Umbilical cord (tissue), 2 donors: ENCODE data around the gene OAF. TPM values are rescaled to one million over a fixed set of nuclear protein-coding genes. Genes with fewer than 3 reads are reported as not detected.
"Not testable (repeated sequence)": the region's sequence is repeated elsewhere in the genome, so short reads cannot be mapped to it uniquely, and the experiment has no call there.

Source experiments
- DNase-seq: peaks from one replicate; pipeline ENCODE4 v3.0.0-alpha.2; 2015; ENCODE audit warnings: low spot score
- total RNA-seq: library from RNA; depleted of rRNA; stranded (reverse); fragments of >200 nt; gene quantifications from one replicate; pipeline ENCODE4 v1.2.3, GENCODE V29; 2014; ENCODE audit warnings: low replicate concordance; ENCODE audit not compliant: insufficient read depth

The OAF gene
- total RNA-seq, 1 donor from 2014 or later: 20.7 TPM

DNA sequence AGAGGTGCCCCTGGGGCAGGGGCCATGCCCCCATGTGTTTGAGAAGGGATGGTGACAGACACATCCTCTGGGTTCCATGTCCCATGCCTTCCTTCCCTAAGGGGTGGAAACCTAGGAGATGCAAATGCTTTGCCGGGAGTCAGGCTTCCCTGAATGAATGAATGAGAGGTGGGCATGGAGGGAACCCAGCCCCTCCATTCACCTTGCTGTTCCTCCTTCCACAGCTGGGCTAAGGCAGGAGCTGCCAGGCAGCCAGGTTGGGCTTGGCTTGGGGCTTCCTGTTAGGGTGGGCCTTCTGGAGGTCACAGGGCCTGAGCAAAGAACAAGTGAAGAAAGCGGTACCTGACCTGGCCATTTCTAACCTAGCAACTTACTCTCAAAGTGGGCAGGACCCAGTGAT, 30.0 kb downstream of the OAF start:
- DNase-seq: no peak

DNA sequence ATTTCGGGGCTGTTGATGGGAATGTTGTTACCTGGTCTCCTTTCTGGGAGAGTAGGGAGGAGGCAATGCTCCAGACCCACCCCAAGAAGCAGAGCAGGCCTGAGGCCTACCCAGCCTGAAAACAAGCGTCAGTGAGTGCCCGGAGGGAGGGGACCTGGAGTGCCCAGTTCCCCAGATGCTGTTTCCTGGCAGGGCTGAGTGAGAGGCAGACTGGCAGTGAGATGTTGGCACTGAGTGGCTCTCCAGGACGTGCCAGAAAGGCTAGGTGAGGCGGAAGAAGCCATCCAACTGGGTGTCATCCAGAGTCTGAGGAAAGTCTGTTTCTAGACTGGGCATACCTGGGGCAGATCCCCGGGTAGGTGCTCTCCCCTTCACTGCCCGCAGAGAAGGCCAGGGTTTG, 30.4 kb downstream of the OAF start:
- DNase-seq: no peak

DNA sequence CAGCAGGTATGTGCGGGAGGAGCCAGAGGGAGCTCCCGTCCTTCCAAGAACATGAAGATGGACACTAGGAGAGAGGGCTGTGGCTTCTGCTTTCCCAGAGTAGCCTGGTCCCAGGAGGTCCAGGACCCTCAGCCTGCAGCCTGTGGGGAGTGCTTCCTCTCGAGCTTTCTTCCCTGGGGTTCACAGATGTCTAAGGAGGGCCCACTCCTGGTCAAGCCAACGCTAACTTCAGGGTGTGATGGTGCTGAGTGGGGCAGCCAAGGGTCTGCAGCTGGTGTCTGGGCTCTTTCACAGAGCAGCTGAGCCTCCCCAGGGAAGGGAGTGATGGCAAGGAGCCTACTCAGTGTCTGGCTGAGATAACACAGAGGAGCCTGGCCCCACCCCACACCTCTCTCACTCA, 32.4 kb downstream of the OAF start:
- DNase-seq: no peak

DNA sequence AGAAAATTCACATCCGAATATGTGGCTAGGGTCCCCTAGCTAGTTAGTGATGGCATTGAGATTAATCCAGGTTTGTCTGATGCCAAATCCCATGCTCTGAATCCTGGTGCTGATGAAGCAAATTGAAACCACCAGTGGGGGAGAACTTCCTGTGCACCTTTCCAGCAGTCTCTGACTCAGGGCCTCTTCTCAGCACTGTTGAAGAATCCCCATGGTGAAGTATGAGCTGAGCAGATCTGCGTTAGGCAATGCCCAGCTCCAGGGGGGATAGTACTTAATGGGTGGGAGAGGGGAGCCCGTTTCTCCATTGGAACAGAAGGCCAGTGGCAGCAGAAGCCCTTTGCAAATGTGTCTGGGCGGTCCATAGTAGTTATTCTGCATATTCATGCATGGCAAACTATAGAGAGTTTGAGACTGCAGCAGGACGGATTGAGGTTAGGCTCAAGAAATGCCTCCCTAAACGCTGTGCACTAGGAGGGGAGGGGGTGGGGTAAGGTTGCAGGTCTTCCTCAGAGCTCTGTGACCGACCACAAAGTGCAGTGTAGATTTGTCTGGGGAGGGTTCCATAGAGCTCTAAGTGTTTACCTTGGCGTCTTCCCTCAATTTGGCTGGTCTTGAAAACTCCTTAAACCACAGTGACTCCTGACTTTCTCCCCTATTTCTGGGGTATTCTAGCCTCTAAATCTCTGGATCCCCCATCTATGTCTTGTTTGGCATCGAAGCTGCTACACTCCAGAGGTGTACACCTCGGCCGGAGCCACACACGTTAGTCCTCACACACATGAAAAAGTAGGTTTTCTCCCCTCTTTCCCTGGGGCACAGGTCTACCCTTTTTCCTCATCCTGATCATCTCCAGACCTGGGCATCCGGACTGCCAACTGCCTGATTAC, 33.9 kb downstream of the OAF start:
- DNase-seq: no peak

DNA sequence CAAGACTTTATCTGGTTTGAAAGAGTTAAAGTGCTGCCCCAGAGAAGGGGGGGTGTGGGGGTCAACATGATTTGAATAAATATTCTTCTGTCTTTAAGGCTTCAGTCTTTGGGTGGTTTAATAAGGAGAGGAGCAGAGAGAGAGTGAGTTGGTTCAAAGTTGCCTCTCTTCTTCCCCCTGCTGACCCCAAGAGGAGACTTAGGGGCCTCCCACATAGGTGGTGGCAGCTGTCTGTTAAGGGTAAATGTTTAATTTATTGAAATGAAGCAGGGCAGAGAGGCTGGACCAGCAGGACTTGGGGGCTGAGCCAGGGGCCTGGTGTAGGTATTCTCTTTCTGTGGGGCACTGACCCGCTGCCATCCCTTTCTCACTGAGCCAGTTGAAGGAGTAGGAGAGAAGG, 34.6 kb downstream of the OAF start:
- no peak for DNase-seq

DNA sequence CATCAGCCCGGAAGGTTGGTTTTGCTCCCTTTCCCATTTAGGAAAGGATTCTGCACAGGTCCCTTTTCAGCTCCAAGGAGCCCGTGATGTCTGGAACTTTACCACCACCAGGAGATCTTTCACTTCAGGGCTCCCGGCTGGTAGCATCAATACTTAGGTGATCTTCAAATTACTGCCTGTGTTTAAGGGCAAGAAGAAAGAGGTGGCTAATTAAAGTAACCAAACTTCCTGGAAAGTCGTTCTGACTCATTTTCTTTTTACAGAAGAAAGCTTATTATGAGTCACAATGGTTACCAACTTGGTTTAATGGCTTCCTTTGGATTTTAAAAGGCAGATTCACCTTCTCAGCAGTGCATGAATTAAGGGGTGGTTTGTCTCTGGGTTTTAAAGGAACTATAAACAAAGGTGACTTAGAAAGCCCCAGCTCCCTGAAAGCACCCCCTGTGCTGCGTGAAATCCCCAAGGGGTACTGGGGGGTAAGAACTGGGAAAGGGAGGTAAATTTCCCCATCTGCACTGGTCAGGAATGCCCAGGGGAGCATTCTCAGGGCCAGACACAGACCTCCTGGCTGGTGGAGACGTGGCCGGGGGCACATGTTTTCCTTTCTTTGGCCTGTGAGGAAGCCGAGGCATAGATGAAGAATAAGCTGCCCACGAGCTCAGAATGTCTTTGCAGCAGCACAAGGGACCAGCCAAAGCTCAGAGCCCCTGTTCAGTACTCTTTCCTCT, 37.9 kb downstream of the OAF start:
- DNase-seq: no peak

DNA sequence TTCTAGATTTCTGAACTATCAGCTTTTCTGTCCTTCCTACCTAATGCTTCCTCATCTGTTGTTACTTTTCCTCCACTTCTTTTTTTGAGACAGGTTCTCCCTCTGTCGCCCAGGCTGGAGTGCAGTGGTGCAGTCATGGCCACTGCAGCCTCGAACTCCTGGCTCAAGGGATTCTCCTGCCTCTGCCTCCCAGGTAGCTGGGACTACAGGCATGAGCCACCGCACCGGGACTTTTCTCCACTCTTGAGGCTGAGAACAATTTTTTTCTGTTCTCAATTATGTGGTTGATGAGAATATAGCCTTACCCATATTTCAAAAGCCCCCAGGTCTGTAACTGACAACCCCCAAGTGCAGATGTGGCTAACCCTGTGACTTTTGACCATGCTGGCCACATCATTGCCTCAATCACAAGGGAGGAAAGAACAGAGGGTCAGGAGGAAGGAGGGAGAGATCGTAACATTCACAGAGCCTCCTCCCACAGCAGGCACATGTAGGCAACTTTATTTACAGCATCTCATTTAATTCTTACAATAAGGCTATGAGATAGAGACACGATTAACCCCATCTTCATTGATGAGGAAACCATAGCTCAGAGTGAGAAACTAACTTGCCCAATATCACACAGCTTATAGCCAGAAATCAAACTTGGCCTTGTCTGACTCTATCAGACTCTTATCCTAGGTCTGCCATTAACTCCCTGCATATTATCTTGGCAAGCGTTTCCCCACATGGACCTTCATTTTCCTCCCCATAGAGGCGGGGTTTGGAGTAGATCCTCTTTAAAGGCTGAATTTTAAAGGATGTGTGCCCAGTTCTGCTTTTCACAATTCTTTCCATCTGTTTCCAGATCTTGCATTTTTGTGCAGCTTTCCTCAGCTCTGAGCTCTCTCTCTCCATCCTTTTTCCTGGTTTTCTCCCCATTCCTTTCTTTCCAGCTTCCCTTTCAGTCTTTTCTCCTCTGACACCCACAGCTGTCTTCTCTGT, 38.7 kb downstream of the OAF start:
- DNase-seq: no peak

DNA sequence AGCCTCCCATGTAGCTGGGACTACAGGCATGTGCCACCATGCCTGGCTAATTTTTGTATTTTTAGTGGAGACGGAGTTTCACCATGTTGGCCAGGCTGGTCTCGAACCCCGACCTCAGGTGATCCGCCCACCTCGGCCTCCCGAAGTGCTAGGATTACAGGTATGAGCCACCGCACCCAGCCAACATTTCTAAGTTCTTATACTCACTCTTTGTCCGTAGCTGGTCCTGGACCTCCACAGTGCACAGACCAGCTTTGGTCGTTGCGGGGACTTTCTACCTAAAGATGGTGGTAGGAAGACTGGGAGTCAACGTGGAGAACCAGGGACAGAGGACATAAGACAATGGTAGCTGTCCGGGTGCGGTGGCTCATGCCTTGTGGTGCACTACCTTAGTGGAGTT, 42.5 kb downstream of the OAF start:
- not testable (repeated sequence) for DNase-seq

DNA sequence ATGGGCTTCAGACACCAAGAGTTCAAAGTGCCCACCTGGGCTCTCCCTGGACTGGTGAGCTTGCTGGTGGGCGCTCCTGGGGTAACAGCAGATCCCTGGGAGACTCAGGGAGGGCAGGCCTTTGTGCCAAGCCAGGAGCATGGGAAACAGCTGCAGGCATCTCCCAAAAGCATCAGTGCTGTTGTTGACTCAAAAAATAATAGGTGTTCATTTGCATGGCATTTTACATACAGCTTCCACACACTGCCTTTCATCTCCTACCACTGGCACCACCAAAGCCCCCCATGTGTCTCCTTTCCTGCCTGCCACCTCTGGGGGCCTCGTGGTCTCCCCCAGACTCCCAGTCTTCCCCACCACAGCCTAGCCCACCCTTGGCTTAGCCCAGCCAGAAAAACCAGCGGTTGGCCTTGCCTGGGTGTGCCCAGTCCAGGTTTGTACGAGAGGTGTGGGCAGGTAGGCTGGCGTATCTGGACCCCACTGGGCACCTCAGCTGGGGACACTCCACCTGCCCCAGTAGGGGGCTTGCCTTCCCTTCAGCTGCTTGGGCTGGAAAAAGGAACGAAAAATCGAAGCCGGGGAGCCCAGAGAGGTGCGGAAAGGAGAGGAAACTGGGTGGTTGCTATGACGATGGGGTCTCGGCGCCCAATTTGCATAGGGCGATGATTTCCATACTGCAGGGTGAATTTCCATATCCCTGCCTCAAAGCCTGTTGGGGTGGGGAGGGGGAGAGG, 44.1 kb downstream of the OAF start:
- DNase-seq: no peak

DNA sequence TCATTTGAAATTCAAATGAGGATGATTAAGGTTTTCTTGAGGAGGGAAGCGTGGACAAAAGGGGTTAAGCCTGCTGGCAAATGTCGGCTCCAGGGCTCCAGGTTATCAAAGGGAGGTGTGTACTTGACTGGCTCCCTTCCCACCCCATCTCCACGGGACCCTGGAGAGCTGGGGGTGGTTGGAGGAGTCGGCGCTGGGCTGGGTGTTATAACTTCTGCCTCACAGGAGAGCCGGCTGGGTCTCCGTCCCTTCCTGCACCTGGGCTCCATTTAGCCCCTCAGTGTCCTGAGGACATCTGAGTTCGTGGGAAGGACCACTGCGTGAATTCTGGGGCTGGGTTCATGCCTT, 44.7 kb downstream of the OAF start:
- DNase-seq: no peak

DNA sequence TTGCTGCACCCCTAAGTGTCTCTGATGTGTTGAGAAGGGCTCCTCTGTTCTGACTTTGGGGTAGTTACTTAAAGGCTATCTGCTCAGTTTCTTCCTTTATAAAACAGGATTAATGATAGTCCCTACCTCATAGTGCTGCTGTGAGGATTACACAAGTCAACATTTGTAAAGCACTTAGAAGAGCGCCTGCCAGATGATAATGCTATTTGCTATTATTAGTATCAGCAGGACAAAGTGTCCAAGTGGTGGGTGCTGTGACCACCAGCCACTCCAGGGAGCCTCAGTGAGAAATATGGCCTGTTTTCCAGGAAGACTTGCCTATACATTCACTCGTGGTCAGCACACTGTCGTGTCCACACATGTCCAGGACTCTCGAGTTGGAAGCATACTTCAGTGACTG, 45.3 kb downstream of the OAF start:
- DNase-seq: no peak

DNA sequence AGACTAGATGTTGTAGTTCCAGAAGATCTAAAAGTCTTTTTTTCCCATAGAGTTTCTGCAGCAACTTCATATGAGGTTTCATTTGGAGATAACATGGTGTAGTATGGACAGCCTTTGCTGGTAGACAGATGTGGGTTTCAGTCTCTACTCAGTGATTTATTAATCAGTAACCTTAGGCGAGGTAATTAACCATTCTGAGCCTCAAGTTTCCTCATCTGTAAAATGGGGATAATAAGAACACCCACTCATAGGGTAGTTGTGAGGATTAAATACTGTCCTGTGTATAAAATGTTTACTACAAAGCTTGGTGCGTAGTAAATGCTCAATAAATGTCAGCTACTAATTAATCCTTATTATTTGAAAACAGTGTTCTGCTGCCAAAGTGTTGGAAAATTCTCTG, 45.9 kb downstream of the OAF start:
- DNase-seq: no peak

DNA sequence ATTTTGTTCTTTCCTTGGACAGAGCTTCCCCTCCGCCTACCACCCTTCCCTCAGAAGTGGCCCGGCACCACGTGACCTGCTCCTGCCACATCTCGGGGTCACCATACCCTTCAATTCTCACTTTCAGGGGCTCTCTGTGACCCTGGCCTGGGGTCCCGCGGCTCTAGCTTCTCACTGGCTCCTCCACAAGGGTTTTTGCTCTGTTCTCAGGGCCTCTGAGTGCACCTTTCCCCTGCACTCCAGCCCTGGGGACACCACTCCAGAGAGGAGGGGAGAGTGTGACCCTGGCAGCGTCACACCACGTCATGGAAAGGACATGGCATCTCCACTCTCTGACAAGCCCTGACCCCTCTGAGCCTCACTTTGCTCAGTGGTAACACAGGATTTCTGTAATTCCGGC, 46.5 kb downstream of the OAF start:
- no peak for DNase-seq

DNA sequence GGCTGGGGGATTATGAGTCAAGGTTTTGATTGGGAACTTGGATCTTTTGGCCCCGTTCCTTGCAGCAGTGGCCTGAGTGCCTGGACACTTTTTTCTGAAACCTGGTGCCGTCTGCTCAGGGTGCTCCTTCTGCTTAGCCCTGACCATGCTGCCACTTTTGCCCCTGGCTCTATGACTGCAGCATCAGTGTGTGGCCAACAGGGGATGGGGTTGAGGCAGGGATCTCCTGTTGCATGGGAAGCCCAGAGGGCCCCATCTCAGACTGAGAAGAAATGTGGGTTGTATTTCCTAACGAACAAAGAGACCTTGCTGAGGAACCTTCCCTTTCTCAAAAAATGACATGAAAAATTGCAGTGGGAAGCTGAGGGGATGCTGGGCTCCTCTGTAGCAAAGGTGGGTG, 47.8 kb downstream of the OAF start:
- no peak for DNase-seq

DNA sequence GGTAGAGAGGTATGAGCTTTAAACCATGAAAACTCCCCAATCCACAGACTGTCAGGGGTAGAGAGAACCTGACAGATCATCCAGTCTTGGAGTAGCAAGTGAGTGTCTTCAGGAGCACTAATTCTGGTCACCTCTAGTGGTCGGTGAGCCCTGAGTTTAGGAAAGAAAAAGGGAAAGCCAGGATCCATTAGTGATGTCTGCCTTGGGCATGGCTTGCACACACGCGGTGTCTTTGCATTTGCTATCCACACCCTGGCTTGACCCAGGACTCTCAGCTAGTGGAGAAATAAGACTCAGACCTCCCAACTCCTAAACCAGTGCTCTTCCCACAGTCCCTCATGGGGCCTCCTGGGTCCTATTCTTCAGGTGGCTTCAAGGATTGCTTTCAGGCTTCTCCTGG, 48.4 kb downstream of the OAF start:
- no peak for DNase-seq

DNA sequence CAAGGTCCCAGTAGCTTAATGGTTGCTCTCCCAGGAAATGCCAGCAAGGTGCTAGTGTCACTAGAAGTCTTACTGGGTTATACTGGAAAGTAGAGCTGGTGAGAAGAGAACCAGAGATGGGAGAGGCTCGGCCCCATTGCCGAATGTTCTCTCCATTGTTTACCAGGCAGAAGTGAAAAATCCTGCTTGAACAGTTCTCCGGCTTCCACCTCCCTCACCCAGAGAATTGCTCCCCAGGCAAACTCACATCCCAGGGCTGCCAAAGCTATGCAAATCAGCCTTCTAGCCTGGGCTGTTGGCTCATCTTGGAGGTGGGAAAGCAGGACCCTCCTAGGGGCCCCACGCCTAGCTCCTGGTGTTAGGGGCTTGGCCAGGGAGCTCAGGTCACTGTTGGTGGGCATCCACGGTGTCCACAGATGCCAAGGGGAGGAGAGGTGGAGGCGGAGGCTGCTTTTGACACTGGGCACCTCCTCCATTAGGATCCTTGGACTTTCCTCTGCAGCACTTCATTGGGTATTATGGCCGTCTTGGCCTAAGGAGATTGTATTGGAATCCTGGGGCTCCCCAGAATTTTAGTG, 49.2 kb downstream of the OAF start:
- no peak for DNase-seq

DNA sequence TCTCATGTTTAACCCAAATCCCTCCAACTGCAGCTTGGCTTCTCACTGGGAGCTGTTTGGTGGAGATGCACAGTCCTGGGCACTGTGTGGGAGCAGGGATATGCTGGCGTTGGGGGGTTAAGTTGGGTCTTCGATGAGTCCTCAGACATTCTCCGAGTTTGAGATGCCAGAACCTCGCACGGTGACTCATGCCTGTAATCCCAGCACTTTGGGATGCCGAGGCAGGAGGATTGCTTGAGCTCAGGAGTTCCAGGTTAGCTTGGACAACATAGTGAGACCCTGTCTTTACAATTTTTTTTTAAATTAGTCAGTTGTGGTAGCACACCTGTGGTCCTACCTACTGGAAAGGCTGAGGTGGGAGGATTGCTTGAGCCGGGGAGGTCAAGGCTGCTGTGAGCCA, 49.8 kb downstream of the OAF start:
- DNase-seq: no peak

DNA sequence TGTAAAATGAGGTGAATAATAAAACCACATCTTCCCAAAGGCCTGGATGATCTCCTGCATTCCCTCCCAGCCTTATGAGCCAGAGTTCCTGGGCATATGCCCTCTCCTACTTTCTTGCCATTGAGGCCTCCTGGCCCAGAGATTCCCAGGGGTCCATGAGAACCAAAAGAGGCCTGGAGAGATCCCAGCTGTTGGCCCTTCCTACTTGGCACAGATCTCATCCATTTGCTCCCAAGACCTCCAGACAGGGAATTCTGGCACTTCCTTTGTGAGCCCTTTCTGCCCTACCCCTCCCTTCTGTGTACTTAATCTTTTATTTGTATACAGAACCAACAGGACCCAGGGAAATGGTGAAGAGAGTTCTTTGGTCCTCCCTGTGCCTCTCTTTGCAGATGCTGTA, 50.5 kb downstream of the OAF start:
- DNase-seq: no peak

DNA sequence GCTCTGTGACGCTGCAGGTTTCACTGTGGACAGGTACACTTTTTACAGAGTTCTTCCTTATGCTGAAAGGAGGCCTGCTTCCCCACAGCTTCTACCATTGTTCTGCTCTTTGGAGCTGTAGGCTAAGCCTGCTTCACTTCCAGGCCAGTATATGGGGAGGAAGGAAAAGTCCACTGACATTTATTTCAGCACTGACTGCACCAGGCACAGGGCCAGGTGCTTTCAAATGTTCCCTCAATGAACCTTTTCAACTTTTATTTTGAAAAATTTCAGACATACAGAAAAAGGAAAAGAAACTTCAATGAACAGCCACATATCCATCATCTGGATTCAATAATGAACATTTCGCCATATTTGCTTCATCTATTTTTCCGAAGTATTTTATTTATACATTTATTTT, 51.1 kb downstream of the OAF start:
- DNase-seq: no peak

DNA sequence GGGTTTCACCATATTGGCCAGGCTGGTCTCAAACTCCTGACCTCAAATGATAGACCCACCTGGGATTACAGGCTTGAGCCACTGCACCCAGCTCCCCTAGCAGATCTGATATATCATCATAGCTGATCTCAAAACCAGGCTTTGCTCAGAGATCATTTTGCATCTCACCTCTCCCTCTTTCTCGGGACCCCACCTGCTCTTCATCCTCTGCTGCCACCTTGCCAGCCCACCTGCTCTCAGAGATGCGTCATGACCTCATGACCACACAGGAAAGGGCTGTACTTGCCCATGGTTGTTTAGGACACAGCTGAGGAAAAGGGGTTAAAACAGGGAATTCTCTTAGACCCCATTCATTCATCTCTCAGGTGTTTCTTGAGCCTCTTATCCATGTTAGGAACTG, 56.5 kb downstream of the OAF start:
- no peak for DNase-seq

DNA sequence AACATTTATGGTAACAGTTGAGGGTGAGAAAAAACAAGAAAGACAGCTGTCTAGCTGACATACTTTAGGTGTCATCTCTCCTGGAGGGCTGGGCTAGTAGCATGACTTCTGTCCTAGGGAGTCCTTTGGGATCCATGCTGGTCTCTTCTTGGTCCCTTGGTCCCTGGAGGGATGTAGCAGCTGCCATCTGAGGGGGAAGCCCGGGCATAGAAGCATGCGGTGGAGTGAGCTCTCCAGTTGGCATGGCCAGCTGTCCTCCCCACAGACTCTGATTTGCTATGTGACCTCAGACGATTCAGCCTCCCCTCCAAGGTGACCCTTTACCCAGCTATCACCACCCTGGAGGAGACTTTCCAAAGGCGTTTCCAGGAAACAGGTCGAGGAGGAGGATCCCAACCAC, 57.9 kb downstream of the OAF start:
- DNase-seq: no peak
